ENCODE data around the gene HRG.

Gene HRG

DNA sequence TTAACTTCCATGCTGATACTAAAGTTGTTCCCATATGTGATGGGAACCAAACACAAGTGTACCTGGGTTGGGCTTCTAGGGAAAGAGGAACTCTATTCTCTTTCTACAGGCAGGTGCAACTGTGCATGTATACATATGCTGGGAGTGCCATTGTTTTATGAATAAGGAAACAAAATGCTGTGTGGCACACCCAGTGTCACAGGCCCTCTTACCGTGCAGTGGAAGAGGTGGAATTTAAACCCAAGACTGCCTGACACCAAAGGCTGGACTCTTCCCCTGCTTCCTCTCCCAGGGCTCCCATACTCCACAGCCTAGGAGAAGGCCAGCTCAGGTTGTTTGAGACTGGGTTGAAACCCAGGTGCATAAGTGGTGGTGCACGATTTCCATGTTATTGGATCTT is 27.6 kb upstream of the HRG start:
- no peak for DNase-seq

DNA sequence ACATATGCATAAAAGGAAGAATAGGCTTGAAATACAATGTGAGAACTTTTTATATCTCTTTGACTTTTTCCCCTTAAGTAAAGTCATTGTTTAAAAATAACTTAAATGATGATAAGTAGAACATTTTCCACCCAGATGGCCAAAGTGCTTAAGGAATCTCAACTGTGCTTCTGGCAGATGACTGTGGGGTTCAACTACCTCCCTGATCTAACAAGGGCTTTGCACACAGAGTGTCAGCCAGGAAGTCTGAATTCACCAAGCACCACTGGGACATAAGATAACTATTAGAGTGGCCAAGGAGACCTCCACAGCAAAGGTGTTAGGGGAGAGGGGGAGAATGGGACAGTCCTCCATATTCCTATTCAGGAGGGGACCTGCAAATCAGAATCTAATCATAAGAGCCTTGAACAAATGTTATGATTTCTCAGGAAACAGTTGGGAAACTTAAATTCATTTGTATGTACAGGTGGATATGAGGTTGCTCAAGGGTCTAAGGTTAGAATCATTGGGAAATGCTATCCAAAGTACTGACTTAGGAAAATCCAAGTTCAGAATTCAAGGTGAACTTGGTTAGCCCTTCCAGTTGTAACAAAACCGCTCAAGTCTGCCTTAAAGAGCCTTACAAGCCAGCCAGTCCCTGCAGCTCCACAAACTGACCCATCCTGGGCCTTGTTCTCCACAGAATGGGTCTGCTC is 25.9 kb upstream of the HRG start, which contains the start of gene FETUB:
Gene FETUB, plus strand, starts transcription at position 622 of the 695 bp plus-strand sequence. Its CDS starts 62 bp downstream, at position 684.
- no peak for DNase-seq

DNA sequence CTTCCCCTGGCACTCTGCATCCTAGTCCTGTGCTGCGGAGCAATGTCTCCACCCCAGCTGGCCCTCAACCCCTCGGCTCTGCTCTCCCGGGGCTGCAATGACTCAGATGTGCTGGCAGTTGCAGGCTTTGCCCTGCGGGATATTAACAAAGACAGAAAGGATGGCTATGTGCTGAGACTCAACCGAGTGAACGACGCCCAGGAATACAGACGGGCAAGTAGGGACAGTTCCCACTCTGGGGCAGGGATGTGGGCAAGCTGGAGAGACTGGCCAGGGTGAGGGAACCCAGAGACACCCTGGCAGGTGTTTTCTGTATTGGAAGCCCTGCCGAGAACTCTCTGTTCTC is 25.4 kb upstream of the HRG start:
- DNase-seq, result no peak

GRCh38 chr3:186640929-186641328 is 24.9 kb upstream of the HRG start:
- peak; percentile 14 for DNase-seq

DNA sequence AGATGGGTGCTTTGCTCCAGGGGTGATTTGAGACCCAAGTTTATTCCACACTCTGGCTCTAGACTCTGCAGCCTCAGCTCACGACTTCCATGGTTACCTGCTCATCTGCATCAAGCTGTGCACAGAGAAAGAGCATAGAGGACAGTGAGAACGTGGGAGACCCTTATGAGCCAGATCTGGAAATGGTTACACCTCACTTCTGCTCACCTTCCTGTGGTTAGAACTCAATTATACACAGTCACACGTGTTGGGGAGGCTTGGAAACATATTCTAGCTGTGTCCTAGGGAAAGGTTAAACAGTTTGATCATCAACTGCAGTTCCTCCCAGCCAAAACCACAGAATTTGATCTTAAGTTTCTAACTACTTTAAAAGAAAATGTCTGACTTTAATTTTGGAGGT is 23.8 kb upstream of the HRG start:
- no peak for DNase-seq

DNA sequence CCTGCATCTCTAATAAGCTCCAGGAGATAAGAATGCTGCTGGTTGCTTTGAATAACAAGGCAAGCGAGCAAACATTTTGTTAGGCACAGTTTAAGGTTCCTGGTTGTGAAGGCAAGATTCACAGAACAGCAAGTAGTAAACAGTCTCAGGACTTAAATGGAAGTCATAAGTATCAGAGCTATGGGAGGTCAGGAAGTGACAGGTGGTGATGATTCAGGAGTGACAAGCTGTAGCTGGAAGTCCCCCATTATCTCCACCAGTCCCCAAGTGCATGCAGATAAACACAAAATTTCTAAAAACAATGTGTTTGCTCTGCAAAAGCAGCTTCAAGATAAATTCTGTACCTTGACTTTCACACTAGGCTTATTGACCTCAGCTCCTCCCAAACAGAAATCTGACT is 22.3 kb upstream of the HRG start:
- no peak for DNase-seq

DNA sequence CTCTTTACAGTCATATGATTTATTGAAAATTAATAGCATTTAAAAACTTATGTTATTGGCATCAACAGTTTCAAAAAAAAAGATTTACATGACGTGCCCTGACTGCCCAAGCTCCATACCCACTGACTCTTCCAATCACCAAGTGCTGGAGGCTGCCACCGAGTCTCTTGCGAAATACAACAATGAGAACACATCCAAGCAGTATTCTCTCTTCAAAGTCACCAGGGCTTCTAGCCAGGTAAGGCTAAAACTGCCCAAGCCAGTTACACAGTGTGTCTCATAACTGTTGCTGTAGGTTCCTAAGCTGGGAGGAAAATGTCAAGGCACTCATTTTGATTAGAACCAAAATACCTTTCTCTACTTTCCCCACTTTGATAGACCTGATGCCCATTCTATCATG is 21.1 kb upstream of the HRG start:
- DNase-seq, result no peak

DNA sequence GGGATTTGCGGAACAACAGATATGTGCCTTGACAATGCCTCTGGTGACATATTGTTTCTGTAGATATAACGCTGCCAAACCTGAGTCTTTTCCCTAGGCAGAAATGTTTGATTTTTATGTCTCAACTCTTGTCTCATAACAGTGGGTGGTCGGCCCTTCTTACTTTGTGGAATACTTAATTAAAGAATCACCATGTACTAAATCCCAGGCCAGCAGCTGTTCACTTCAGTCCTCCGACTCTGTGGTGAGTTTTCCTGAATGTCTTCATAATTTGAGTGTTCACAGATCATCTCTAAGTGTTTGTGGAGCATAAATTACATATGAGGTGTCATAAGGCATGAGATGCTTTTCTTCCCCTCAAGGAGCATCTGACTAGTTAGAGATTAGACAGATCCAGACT is 19.7 kb upstream of the HRG start:
- DNase-seq, result no peak

GRCh38 chr3:186646841-186647240 is 19.0 kb upstream of the HRG start:
- no peak for DNase-seq

DNA sequence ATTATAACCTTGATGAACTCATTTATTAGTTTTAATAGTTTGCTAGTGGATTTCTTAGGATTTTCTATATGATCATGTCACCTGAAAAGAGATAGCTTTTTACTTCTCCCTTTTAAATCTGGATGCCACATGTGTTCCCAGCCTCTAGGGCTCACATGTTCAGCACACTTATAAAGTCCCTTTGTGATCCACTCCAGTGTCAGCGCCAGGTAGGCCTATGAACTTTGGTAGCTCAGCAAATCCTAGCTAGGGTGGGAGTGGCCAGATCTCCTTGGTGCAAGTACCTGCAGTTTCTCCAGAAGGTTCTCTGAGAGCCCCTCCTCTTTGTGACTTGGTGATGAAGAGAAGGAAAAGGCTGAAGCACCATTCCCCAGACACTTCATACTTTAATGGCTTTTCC is 17.0 kb upstream of the HRG start:
- DNase-seq, result no peak

GRCh38 chr3:186651678-186652215 is 14.1 kb upstream of the HRG start:
- no peak for DNase-seq

DNA sequence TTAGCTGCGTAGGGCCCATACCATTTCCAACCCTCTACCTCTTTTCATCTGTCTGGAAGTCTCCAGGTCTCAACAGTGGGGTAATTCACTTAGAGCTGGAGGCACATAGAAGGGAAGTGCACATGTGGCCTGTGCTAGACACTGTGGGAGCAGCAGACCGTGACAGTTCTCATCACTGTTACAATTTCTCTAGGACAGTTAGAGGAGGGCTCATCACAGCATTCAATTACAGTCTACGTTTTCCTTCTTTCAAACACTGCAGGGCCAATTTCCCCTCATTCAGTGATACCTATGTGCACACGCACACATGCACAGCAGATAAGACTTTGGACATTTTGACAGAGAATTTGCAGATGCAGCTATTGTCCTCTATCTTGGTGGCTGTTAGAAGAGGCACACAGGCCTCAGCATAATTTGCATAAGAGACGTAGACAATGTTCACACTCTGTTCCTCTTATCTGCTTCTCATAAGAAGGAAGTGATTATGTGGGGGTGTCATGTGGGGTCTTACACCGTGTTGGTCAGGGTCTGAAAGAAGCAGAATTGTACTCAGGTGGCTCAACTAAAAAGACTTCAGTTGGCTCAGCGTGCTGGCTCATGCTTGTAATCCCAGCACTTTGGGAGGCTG is 12.6 kb upstream of the HRG start:
- DNase-seq, result peak; percentile 36

- no peak for DNase-seq
Measured at GRCh38 chr3:186653984-186654383, 11.8 kb upstream of the HRG start.

- DNase-seq, result no peak
Measured at GRCh38 chr3:186663361-186664118, 2.3 kb upstream of the HRG start.

GRCh38 chr3:186664119-186664495 is 1.7 kb upstream of the HRG start:
- no peak for DNase-seq

DNA sequence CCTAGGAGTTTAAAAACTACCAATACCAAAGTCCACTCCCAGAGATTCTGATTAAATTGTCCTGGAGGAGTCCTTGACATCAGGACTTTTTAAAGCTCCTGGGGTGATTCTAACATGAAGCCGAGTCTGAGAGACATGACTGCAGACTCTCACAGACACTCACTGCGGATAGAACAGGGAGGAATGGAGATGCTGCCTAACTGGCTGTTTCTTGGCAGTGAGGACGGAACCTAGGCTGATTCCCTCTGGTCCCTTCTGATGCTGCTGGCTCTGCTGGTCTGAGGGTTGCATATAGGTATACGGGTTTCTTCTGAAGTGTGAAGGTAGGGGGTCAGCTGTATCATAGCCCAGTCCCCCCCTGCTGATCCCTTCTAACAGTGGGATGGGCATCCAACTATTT is 1.3 kb upstream of the HRG start:
- DNase-seq, result no peak

DNA sequence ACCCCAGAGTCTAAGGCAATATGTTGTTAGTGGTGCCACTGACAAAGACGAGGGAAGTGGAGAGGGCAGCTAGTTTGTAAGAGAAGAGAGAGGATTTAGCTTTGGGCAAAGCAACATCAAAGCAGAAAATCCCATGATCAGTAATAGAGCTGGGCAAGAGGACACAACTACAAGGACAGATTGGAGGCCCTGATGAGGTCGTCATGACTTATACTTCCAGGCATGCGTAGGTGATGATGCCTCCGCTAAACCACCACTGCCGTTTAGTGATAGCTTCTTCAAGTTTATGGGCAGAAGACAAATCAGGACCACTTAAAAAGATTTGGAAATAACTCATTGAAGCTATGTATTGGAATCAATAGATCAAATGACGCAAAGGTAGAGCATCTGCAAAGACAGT is 2.6 kb downstream of the HRG start:
- DNase-seq, result no peak

DNA sequence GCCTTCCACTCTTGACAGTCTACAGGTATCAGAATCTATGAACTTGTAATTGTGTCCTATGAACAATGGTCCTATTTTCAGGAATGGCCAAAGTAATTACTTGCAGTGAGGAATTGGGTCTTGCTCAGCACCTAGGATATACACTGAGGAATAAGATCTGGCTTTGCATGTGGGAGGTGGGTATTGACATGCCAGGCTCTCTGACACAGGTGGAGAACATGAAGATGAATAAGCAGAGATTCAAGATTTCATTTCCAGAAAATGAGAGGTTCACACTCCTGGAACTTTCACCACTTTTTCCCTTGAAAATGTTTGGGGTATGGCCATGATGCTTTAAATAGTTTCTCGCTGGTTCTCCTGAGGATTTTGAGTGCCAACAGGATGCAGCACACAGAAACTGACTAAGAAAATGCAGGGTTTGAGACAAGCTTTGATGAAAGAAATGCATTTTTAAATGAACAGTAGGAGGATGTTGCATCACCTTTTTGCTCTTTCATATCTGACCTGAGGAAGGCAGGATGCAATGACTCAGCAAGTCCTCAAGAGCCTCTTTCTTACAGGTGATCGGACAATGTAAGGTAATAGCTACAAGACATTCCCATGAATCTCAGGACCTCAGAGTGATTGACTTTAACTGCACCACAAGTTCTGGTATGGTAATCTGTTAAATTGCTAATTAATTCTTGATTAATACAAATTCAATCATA is 3.7 kb downstream of the HRG start:
- no peak for DNase-seq

GRCh38 chr3:186670155-186670554 is 4.3 kb downstream of the HRG start:
- no peak for DNase-seq

DNA sequence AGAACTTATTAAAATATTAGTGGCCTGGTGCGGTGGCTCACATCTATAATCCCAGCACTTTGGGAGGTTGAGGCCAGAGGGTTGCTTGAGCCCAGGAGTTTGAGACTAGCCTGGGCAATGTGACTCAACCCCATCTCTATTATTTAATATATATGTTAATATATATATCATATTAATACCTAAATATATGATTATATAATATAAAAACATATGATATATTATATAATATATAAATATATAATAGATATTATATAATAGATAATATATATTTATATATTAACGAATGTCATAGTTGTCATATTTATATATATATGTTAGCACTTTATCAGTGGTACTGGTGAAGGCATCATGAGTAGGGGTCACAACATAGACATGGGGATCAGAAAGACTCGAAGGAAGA is 5.2 kb downstream of the HRG start:
- DNase-seq, result no peak

- DNase-seq, result no peak
Measured at GRCh38 chr3:186678604-186679003, 12.8 kb downstream of the HRG start.

- no peak for DNase-seq
Measured at GRCh38 chr3:186679151-186679550, 13.3 kb downstream of the HRG start.

GRCh38 chr3:186680869-186681268 is 15.1 kb downstream of the HRG start:
- no peak for DNase-seq
